ENCODE measurements around the gene TMEM161A. TPM values are rescaled to one million over a fixed set of nuclear protein-coding genes. Genes with fewer than 3 reads are reported as not detected.

TMEM161A gene
- total RNA-seq, 2 donors from 2014 or later = 56.1 to 66.6 TPM

DNA sequence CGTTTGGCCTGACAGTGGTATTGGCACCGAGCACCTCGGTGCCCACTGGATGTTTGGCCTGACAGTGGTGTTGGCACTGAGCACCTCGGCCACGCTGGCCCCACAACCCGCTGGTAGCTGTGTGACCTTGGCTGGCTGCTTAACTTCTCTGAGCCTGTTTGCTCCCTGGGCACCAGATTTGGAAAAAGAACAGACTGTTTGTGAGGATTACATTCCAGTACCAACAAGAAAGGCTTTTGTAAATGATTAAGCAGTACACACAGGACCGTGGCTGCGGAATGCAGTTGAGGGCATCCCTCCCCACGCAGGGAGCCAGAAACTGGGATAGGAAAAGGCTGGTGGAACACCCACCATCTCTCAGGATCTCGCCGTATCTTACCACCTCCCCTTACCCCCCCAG lies 42.6 kb downstream of the TMEM161A start:
- no peak overlapping the region for H3K9ac ChIP-seq (ENCODE audit: extremely low read depth, low read length, poor library complexity, severe bottlenecking)
- no peak for DNase-seq
- H3K27ac Mint-ChIP-seq = no peak overlapping the region
- no peaks in the 10 kb centered on the region for H3K9me3 Mint-ChIP-seq
- no peak overlapping the region for H3K4me3 Mint-ChIP-seq
- H3K36me3 ChIP-seq (ENCODE audit: control insufficient read depth, insufficient read depth, low read length) = no peaks in the 10 kb centered on the region
- H3K27me3 Mint-ChIP-seq (ENCODE audit: insufficient read depth) = peaks cover 13% of the 10 kb centered on the region
- WGBS, 2 experiments (ENCODE audit: insufficient coverage in 1 of 2, insufficient read length in 1 of 2) = 86 to 89% methylated on average over 6 to 9 of the region's 11 CpGs
- H3K4me1 Mint-ChIP-seq = peaks cover 3% of the 10 kb centered on the region
- H3K27ac ChIP-seq (ENCODE audit: low read depth, low read length) = no peak overlapping the region
- H3K4me1 ChIP-seq (ENCODE audit: control insufficient read depth, insufficient read depth, low read length) = no peaks in the 10 kb centered on the region
- no peak for TF ChIP-seq CTCF (conservative IDR thresholded peaks at IDR 0.05)
- no peaks in the 10 kb centered on the region for H3K27me3 ChIP-seq (ENCODE audit: control insufficient read depth, insufficient read depth, low read length, poor library complexity, severe bottlenecking)
- H3K9me3 ChIP-seq (ENCODE audit: control insufficient read depth, low read length) = no peaks in the 10 kb centered on the region
- H3K4me3 ChIP-seq (ENCODE audit: low read length) = no peak overlapping the region
- H3K36me3 Mint-ChIP-seq (ENCODE audit: low read depth) = peaks cover 8% of the 10 kb centered on the region

GRCh38 chr19:19094513-19094912 lies 43.8 kb downstream of the TMEM161A start:
- Histone ChIP-seq H3K9ac (ENCODE audit: extremely low read depth, low read length, poor library complexity, severe bottlenecking) (no peak overlapping the region), H3K36me3 (ENCODE audit: control insufficient read depth, insufficient read depth, low read length) (no peaks in the 10 kb centered on the region), H3K4me3 (ENCODE audit: low read length) (no peak overlapping the region), H3K9me3 (ENCODE audit: control insufficient read depth, low read length) (no peaks in the 10 kb centered on the region), H3K27ac (ENCODE audit: low read depth, low read length) (no peak overlapping the region), H3K27me3 (ENCODE audit: control insufficient read depth, insufficient read depth, low read length, poor library complexity, severe bottlenecking) (no peaks in the 10 kb centered on the region), H3K4me1 (ENCODE audit: control insufficient read depth, insufficient read depth, low read length) (no peaks in the 10 kb centered on the region)
- TF ChIP-seq CTCF (conservative IDR thresholded peaks at IDR 0.05) = no peak
- Mint-ChIP-seq H3K27me3 (ENCODE audit: insufficient read depth) (peaks cover 11% of the 10 kb centered on the region), H3K4me3 (no peak overlapping the region), H3K27ac (no peak overlapping the region), H3K4me1 (peaks cover 13% of the 10 kb centered on the region), H3K36me3 (ENCODE audit: low read depth) (peaks cover 8% of the 10 kb centered on the region), H3K9me3 (no peaks in the 10 kb centered on the region)
- no peak for DNase-seq
- WGBS, 2 experiments (ENCODE audit: insufficient coverage in 1 of 2, insufficient read length in 1 of 2) = 91 to 95% methylated on average over 7 of the region's 7 CpGs

DNA sequence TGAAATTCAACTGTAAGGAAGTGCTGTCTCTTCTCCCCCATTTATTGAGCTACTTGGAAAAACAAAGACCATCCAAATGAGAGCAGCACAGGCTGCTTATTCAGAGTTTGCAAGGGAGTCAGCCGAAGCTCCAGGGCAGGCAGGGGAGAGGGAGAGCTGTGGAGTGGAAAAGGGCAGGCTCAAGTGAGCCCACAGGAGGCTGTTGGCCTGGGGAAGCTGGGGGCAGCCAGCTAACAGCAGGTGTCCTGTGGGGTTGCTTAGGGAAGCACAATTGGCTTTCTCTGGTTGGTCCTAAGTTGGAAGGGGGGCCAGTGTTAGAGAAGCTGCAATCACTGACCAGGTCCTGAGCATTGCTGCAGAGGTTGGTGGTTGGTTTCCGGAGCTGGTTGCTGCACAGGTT lies 50.6 kb downstream of the TMEM161A start:
- H3K27ac Mint-ChIP-seq = no peak overlapping the region
- 67 to 92% methylated on average over 1 to 2 of the region's 2 CpGs for WGBS, 2 experiments (ENCODE audit: insufficient coverage in 1 of 2, insufficient read length in 1 of 2)
- Histone ChIP-seq H3K9me3 (ENCODE audit: control insufficient read depth, low read length) (no peaks in the 10 kb centered on the region), H3K27ac (ENCODE audit: low read depth, low read length) (no peak overlapping the region), H3K27me3 (ENCODE audit: control insufficient read depth, insufficient read depth, low read length, poor library complexity, severe bottlenecking) (no peaks in the 10 kb centered on the region), H3K36me3 (ENCODE audit: control insufficient read depth, insufficient read depth, low read length) (no peaks in the 10 kb centered on the region), H3K9ac (ENCODE audit: extremely low read depth, low read length, poor library complexity, severe bottlenecking) (no peak overlapping the region), H3K4me1 (ENCODE audit: control insufficient read depth, insufficient read depth, low read length) (no peaks in the 10 kb centered on the region), H3K4me3 (ENCODE audit: low read length) (no peak overlapping the region)
- H3K4me3 Mint-ChIP-seq = no peak overlapping the region
- no peaks in the 10 kb centered on the region for H3K36me3 Mint-ChIP-seq (ENCODE audit: low read depth)
- TF ChIP-seq CTCF (conservative IDR thresholded peaks at IDR 0.05) = no peak
- H3K9me3 Mint-ChIP-seq = no peaks in the 10 kb centered on the region
- peaks cover 13% of the 10 kb centered on the region for H3K4me1 Mint-ChIP-seq
- DNase-seq = no peak
- H3K27me3 Mint-ChIP-seq (ENCODE audit: insufficient read depth) = peaks cover 2% of the 10 kb centered on the region
